Fibroblast of mammary gland (primary cell): ENCODE data around the gene PLEKHG4B.

Source experiments
- DNase-seq: peaks from one replicate; pipeline ENCODE4 v3.0.0-alpha.2; 2010; ENCODE audit warnings: low read depth
- H3K4me3 ChIP-seq: 2 replicates; pipeline ENCODE4 v1.5.1; 2011; ENCODE audit warnings: low read depth, mild to moderate bottlenecking, low read length, moderate library complexity; ENCODE audit not compliant: control insufficient read depth
- TF ChIP-seq, protein P1 (sequence below): conservative IDR thresholded peaks from 2 replicates; pipeline ENCODE4 v1.5.1; 2011; ENCODE audit warnings: low read depth, low read length, inconsistent platforms; ENCODE audit not compliant: control insufficient read depth, insufficient read depth

Gene PLEKHG4B

DNA sequence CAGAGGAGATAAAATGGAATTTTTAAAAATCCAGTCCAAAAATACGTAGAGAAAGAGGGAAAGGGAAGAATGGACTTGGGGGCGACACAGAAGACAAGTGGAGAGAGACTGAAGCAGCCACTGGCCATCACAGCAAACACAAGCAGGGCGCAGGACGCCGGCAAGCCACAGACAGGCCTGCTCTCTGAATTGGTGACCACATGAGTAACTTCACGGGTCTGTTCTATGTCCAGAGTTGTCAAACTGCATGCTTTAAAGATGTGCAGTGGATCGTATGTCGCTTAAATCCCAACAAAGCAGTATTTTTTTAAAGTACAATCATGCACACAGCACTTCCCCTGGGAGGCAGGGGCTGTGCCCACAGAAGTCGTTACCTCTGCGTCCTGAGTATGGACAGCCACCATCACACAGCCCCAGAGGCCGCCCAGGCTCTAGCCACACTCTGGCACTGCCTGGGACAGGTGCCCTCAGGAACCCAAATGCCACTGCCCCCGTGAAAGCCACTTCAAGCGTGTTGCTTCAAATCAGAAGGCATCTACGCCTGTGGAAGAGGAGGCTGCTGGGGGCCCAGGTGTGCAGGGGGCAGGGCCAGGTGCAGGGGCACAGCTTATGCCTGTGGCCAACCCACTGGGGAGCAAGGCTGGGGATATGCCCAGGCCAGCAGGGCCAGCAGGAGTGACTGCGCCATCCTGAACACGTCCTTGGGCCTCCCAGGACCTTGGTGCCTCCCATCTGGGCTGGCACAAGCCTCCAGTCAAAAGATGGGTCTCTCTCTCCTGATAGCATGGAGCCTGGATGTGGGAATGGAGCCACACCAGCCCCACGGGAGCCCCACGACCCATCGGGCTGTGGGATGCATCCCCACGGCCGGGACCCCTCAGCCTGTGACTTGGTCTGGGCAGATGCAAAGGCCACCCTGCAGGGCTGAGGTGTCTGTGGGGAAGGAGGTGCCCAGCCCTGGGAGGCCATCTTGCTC, 93.4 kb downstream of the PLEKHG4B start:
- no peak for DNase-seq
- TF ChIP-seq, protein P1, sequence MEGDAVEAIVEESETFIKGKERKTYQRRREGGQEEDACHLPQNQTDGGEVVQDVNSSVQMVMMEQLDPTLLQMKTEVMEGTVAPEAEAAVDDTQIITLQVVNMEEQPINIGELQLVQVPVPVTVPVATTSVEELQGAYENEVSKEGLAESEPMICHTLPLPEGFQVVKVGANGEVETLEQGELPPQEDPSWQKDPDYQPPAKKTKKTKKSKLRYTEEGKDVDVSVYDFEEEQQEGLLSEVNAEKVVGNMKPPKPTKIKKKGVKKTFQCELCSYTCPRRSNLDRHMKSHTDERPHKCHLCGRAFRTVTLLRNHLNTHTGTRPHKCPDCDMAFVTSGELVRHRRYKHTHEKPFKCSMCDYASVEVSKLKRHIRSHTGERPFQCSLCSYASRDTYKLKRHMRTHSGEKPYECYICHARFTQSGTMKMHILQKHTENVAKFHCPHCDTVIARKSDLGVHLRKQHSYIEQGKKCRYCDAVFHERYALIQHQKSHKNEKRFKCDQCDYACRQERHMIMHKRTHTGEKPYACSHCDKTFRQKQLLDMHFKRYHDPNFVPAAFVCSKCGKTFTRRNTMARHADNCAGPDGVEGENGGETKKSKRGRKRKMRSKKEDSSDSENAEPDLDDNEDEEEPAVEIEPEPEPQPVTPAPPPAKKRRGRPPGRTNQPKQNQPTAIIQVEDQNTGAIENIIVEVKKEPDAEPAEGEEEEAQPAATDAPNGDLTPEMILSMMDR: no peak
- no peak overlapping the region for H3K4me3 ChIP-seq

DNA sequence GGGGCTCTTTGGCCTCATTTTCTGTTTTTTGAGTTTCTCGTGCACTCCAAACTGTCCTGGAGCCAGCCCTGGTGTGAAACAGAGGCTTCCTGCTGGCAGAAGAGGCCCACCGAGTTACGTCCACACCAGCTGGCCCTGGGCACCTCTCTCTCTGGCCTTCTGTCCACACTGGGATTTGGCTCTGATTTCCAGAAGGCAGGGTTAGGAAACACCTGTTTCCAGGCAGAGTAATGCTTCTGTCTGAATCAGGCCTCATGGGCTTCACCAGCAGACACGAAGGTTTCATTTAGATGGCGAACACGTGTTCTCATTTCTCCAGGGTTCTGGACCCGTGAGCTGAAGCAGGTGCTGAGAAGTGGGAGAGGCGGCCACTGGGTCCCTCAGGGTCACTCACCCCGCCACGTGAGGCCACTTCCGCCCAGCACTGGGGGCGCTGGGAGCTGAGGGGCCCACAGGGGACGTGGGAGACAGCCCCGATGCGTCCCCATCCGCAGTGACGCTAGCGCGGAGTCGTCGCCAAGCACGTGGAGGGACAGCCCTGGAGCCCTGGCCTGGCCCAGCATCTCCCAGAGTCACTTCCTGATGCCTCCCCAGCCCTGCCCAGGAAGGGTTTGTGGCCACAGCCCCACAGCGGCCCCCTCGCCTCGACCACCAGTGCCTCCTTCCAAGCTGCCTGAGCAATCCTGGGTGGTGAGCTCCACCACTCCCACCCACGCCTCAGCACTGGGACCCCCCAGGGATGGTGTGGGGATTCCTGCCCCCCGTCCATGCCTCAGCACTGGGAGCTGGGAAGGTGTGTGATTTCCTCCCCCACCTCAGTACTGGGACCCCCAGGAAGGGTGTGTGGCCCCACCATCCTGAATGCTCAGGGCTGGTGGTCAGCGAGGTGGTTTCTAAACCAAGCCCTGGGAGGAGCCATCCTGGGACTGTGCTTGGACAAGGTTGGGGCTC, 94.4 kb downstream of the PLEKHG4B start:
- no peak for DNase-seq
- TF ChIP-seq, protein P1: no peak
- H3K4me3 ChIP-seq: no peak overlapping the region

DNA sequence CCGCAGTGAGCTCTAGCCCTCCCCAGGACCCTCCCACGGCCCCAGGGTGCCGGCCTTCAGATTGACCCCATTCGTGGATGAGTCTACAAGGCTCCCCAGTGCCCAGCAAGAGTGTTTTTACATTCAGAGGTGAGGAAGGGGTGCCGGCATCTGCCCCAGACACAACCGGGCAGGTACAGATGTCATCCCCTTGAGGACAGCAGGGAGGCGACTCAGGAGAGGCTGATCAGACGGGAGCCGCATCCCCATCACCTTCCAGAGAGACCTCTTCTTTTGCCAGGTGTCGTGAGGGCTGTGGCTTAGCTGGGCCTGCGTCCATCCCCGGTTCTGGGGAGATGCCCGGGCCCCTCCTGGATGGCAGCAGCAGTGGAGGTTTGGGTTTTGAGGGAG, 95.1 kb downstream of the PLEKHG4B start:
- H3K4me3 ChIP-seq: no peak overlapping the region
- TF ChIP-seq, protein P1: no peak
- no peak for DNase-seq

DNA sequence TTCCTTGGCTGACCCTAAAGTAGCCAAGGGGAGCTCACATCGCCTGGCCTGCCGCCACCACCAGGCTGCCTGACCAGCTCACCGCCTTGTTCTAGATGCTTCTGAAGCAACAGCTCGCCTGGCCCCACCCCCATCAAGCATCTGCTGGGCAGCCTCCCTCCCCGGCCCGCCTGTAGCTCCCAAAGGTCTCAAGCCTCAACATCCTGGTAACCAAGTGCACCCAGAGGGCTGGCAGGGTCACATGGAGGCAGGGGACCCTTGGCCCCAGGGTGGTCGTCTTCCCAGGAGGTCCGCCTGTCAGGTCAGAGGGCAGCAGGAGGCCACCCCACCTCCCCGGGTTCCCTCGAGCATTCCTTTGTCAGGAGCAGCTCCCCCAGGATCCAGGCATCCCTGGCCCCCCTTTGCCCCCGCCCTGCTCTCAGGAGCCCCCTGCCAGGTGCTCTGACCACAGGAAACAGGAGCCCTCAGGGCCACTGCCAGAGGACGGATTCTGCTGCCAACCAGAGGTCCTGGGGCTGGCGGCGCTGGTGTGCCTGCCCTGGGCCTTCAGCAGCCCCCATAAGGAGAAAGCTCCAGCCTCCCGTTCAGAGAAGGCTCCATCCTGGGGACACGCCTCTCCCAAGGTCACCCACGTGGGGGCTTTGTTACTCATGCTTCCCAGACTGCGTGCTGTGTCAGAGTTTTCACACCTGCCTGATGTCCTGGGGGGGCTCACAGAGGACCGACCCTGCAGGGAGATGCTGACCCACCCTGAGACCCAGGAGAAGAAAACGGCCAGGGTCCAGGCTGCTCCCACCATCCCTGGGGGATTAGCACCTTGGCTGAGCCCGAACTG, 95.9 kb downstream of the PLEKHG4B start:
- DNase-seq: no peak
- TF ChIP-seq, protein P1: no peak
- no peak overlapping the region for H3K4me3 ChIP-seq

DNA sequence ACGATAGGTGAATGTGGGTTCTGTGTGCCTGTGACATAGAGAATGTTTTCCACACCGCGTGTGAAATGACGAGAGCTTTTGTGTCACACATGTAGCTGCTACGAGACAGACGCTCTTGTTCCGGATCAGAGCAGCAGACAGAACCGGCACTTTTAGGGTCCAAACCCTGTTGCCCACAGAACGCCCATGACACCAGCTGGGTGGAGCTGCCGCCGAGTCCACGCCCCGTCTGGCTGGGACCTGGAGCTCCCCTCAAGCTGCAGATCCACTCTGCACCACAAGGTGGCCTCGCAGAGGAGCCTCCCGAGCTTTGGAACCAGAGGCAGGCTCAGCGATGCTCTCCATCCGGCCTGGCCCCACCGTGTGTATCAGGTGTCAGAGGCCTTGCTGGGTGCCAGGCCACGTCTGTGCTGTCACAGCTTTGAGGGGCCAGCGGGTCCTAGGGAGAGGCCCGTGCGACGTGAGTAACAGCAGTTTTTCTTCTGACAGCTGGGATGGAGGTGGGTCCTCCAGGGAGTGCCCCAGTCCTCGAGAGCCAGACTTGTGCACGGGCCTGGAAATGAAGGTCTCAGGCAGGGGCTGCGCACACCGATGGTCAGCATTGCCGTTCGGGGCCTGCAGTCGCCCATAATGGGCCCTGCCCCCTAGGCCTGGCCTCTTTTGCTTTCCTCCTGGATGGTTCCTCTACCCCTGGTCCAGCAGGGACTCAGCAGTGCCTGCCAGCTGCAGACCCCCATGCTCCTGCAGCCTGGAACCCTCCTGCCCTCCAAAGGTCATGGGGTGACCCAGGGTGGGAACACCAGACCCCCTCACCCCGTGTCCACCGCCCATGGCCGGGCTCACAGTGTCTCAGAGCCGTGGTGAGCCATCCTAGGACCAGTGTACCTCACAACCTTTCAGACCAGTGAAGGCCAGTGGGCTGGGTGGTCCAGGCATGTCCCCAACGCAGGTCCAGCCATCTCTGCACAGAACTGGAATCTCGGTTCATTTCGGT, 96.8 kb downstream of the PLEKHG4B start:
- peak; percentile 79 for DNase-seq
- TF ChIP-seq, protein P1: peak; percentile 83
- peak overlapping the region; percentile 10 for H3K4me3 ChIP-seq
